ENCODE measurements around the gene NCS1. TPM values are rescaled to one million over a fixed set of nuclear protein-coding genes. Genes with fewer than 3 reads are reported as not detected.
A peak's percentile ranks its signal among the peaks of the same experiment; 100 is the strongest.

NCS1 gene
- total RNA-seq, 1 donor = 42.7 TPM

- no peak for TF ChIP-seq CTCF (IDR thresholded peaks at IDR 0.05; ENCODE audit: insufficient read depth, low read depth, low read length)
- no peak overlapping the region for H3K4me3 ChIP-seq (ENCODE audit: low read depth, low read length)
- DNase-seq (ENCODE audit: low read depth) = no peak
Observed at GRCh38 chr9:130154816-130155215, 17.4 kb upstream of the NCS1 start.

GRCh38 chr9:130155647-130156046 is 16.6 kb upstream of the NCS1 start:
- TF ChIP-seq CTCF (IDR thresholded peaks at IDR 0.05; ENCODE audit: insufficient read depth, low read depth, low read length) = no peak
- H3K4me3 ChIP-seq (ENCODE audit: low read depth, low read length) = no peak overlapping the region
- DNase-seq (ENCODE audit: low read depth) = no peak

- H3K4me3 ChIP-seq (ENCODE audit: low read depth, low read length) = no peak overlapping the region
- DNase-seq (ENCODE audit: low read depth) = no peak
- peak; percentile 17 for TF ChIP-seq CTCF (IDR thresholded peaks at IDR 0.05; ENCODE audit: insufficient read depth, low read depth, low read length)
Observed at GRCh38 chr9:130156672-130157071, 15.5 kb upstream of the NCS1 start.

GRCh38 chr9:130157079-130157478 is 15.1 kb upstream of the NCS1 start:
- H3K4me3 ChIP-seq (ENCODE audit: low read depth, low read length) = no peak overlapping the region
- no peak for DNase-seq (ENCODE audit: low read depth)
- TF ChIP-seq CTCF (IDR thresholded peaks at IDR 0.05; ENCODE audit: insufficient read depth, low read depth, low read length) = no peak

- no peak for DNase-seq (ENCODE audit: low read depth)
- no peak for TF ChIP-seq CTCF (IDR thresholded peaks at IDR 0.05; ENCODE audit: insufficient read depth, low read depth, low read length)
- no peak overlapping the region for H3K4me3 ChIP-seq (ENCODE audit: low read depth, low read length)
Observed at GRCh38 chr9:130158001-130158400, 14.2 kb upstream of the NCS1 start.

GRCh38 chr9:130159057-130159456 is 13.1 kb upstream of the NCS1 start:
- H3K4me3 ChIP-seq (ENCODE audit: low read depth, low read length) = no peak overlapping the region
- no peak for DNase-seq (ENCODE audit: low read depth)
- no peak for TF ChIP-seq CTCF (IDR thresholded peaks at IDR 0.05; ENCODE audit: insufficient read depth, low read depth, low read length)

- DNase-seq (ENCODE audit: low read depth) = no peak
- no peak for TF ChIP-seq CTCF (IDR thresholded peaks at IDR 0.05; ENCODE audit: insufficient read depth, low read depth, low read length)
- no peak overlapping the region for H3K4me3 ChIP-seq (ENCODE audit: low read depth, low read length)
Observed at GRCh38 chr9:130159915-130160670, 12.1 kb upstream of the NCS1 start.
